GM23248 (cell line): ENCODE measurements around the gene ZNF558.

ENCODE experiments used
- EZH2 ChIP-seq: fragments of 200-600 bp; sonication (generic); IDR thresholded peaks from 2 replicates; pipeline ENCODE4 v1.6.1; 2018; ENCODE audit warnings: antibody characterized with exemption, mild to moderate bottlenecking; ENCODE audit not compliant: insufficient read depth, poor library complexity, severe bottlenecking
- EZH2phosphoT487 ChIP-seq: fragments of 200-600 bp; sonication (generic); IDR thresholded peaks from 2 replicates; pipeline ENCODE4 v1.6.1; 2018; ENCODE audit warnings: antibody characterized with exemption, moderate library complexity, mild to moderate bottlenecking, low read depth; ENCODE audit not compliant: insufficient read depth

- TF ChIP-seq EZH2 (no peak), EZH2phosphoT487 (no peak)
Measured at GRCh38 chr19:8866344-8866743, 34.2 kb upstream of the ZNF558 start.
